ENCODE results near the gene CD276.

The CD276 gene

GRCh38 chr15:73749971-73750370 lies 65.8 kb downstream of the CD276 start:
- DNase-seq: no peak

GRCh38 chr15:73750438-73750837 lies 66.3 kb downstream of the CD276 start:
- DNase-seq: no peak

GRCh38 chr15:73750951-73751350 lies 66.8 kb downstream of the CD276 start:
- no peak for DNase-seq

- no peak for DNase-seq
These were observed 67.3 kb downstream of the CD276 start for GRCh38 chr15:73751511-73751898.

- DNase-seq: no peak
These were observed 68.0 kb downstream of the CD276 start for GRCh38 chr15:73751899-73752805.

- DNase-seq: no peak
These were observed 68.6 kb downstream of the CD276 start for GRCh38 chr15:73752806-73753193.

- no peak for DNase-seq
These were observed 69.3 kb downstream of the CD276 start, which contains the start of gene INSYN1 for GRCh38 chr15:73753250-73754130. Gene INSYN1 (minus strand): TSS chr15:73753351. CDS start chr15:73751130, 2,221 bp downstream.

GRCh38 chr15:73754461-73754860 lies 70.3 kb downstream of the CD276 start:
- no peak for DNase-seq

GRCh38 chr15:73755481-73755880 lies 71.3 kb downstream of the CD276 start:
- DNase-seq: no peak

GRCh38 chr15:73755946-73756345 lies 71.8 kb downstream of the CD276 start:
- DNase-seq: no peak

GRCh38 chr15:73756390-73756789 lies 72.2 kb downstream of the CD276 start:
- no peak for DNase-seq

GRCh38 chr15:73756947-73757513 lies 72.8 kb downstream of the CD276 start:
- no peak for DNase-seq

- no peak for DNase-seq
These were observed 73.4 kb downstream of the CD276 start for GRCh38 chr15:73757571-73757970.

GRCh38 chr15:73758461-73758860 lies 74.3 kb downstream of the CD276 start:
- DNase-seq: no peak

- DNase-seq: no peak
These were observed 76.4 kb downstream of the CD276 start for GRCh38 chr15:73760330-73761329.

GRCh38 chr15:73763931-73764330 lies 79.7 kb downstream of the CD276 start:
- DNase-seq: no peak
